ENCODE results near the gene ADIRF.
"Not testable (repeated sequence)": the region's sequence is repeated elsewhere in the genome, so short reads cannot be mapped to it uniquely, and the experiment has no call there.

ADIRF gene

GRCh38 chr10:86974484-86974883 lies 6.2 kb downstream of the ADIRF start:
- Histone ChIP-seq H3K79me2 (ENCODE audit: insufficient read depth, low read depth) (no peaks in the 10 kb centered on the region), H3K9ac (no peak overlapping the region), H2AFZ (ENCODE audit: low read depth) (no peak overlapping the region), H3K4me2 (no peak overlapping the region), H3K27ac (no peak overlapping the region), H4K20me1 (ENCODE audit: insufficient read depth) (no peaks in the 10 kb centered on the region), H3K4me3 (IDR thresholded peaks at IDR 0.05; ENCODE audit: insufficient read depth, low read depth, low read length) (no peak overlapping the region), H3K4me1 (ENCODE audit: low read depth, poor library complexity, severe bottlenecking) (no peaks in the 10 kb centered on the region), H3K36me3 (ENCODE audit: insufficient read depth) (no peaks in the 10 kb centered on the region), H3K27me3 (ENCODE audit: insufficient read depth, low read depth) (no peaks in the 10 kb centered on the region)
- no peak for TF ChIP-seq CTCF (conservative IDR thresholded peaks at IDR 0.05; ENCODE audit: low read depth, low read length)

DNA sequence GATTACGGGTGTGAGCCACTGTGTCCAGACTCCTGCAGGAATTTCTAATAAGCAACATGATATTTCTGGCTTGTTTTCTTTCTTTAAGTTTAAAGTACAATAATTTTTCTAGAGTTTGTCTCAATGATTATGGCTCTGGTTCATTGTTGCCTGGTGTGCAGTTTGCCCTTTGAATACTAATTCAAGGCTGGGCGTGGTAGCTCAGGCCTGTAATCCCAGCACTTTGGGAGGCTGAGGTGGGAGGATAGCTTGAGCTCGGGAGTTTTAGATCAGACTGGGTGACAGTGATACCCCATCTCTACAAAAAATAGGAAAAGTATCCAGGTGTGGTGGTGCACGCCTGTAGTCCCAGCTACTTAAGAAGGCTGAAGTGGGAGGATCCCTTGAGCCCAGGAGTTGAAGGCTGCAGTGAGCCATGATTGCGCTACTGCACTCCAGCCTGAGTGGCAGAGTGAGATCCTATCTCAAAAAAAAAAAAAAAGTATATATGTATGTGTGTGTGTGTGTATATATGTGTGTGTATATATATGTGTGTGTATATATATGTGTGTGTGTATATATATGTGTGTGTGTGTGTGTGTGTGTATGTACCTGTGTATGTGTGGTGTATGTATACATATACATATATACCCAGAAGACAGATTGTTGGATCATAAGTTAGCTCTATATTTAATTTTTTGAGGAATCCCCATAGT lies 8.2 kb downstream of the ADIRF start:
- no peak overlapping the region for H3K4me3 ChIP-seq (IDR thresholded peaks at IDR 0.05; ENCODE audit: insufficient read depth, low read depth, low read length)
- no peak overlapping the region for H2AFZ ChIP-seq (ENCODE audit: low read depth)
- no peaks in the 10 kb centered on the region for H4K20me1 ChIP-seq (ENCODE audit: insufficient read depth)
- H3K4me2 ChIP-seq = no peak overlapping the region
- H3K4me1 ChIP-seq (ENCODE audit: low read depth, poor library complexity, severe bottlenecking) = no peaks in the 10 kb centered on the region
- no peak overlapping the region for H3K27ac ChIP-seq
- TF ChIP-seq CTCF (conservative IDR thresholded peaks at IDR 0.05; ENCODE audit: low read depth, low read length) = no peak
- H3K79me2 ChIP-seq (ENCODE audit: insufficient read depth, low read depth) = no peaks in the 10 kb centered on the region
- no peak overlapping the region for H3K9ac ChIP-seq
- H3K36me3 ChIP-seq (ENCODE audit: insufficient read depth) = no peaks in the 10 kb centered on the region
- H3K27me3 ChIP-seq (ENCODE audit: insufficient read depth, low read depth) = no peaks in the 10 kb centered on the region

DNA sequence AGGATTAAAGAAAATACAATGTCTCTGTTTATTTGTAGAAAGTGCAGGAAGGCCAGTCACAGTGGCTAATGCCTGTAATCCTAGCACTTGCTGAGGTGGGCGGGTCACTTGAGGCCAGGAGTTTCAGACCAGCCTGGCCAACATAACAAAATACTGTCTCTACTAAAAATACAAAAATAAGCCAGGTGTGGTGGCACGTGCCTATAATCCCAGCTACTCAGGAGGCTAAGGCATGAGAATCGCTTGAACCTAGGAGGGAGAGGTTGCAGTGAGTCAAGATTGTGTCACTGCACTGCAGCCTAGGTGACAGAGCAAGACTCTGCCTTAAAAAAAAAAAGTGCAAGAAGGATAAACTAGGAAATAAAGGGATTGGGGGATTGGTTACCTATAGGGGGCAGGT lies 10.2 kb downstream of the ADIRF start:
- not testable (repeated sequence) for H3K4me2 ChIP-seq; H3K4me3 ChIP-seq (IDR thresholded peaks at IDR 0.05; ENCODE audit: insufficient read depth, low read depth, low read length); H3K27ac ChIP-seq; H3K4me1 ChIP-seq (ENCODE audit: low read depth, poor library complexity, severe bottlenecking); H2AFZ ChIP-seq (ENCODE audit: low read depth); H3K9ac ChIP-seq; H3K79me2 ChIP-seq (ENCODE audit: insufficient read depth, low read depth); H4K20me1 ChIP-seq (ENCODE audit: insufficient read depth); H3K27me3 ChIP-seq (ENCODE audit: insufficient read depth, low read depth); H3K36me3 ChIP-seq (ENCODE audit: insufficient read depth)

DNA sequence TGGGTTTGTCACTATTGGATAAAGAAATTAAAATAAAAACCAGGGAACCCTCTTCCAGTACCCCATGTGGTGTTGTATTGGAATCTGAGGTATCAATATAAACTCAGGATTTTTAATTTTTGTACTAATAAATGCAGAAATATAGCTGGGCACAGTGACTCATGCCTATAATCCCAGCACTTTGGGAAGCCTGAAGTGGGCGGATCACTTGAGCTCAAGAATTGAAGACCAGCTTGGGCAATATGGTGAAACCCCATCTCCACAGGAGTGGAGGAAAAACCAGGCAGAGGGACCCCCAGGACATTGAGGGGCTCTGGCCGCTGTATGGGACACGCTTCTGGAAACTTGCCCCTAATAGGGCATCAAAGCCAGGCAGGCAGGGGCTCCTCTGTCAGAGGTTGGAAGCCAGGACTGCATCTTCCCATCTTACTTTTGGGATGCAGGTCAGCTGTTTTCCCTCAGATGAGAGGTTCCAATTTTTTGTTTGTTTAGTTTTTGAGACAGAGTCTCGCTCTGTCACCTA lies 11.1 kb downstream of the ADIRF start:
- no peak for TF ChIP-seq CTCF (conservative IDR thresholded peaks at IDR 0.05; ENCODE audit: low read depth, low read length)
- Histone ChIP-seq H3K79me2 (ENCODE audit: insufficient read depth, low read depth) (no peaks in the 10 kb centered on the region), H2AFZ (ENCODE audit: low read depth) (no peak overlapping the region), H3K27me3 (ENCODE audit: insufficient read depth, low read depth) (no peaks in the 10 kb centered on the region), H3K4me2 (no peak overlapping the region), H3K9ac (no peak overlapping the region), H3K4me3 (IDR thresholded peaks at IDR 0.05; ENCODE audit: insufficient read depth, low read depth, low read length) (no peak overlapping the region), H3K4me1 (ENCODE audit: low read depth, poor library complexity, severe bottlenecking) (no peaks in the 10 kb centered on the region), H3K36me3 (ENCODE audit: insufficient read depth) (no peaks in the 10 kb centered on the region), H4K20me1 (ENCODE audit: insufficient read depth) (no peaks in the 10 kb centered on the region), H3K27ac (no peak overlapping the region)

- TF ChIP-seq CTCF (conservative IDR thresholded peaks at IDR 0.05; ENCODE audit: low read depth, low read length) = no peak
- H2AFZ ChIP-seq (ENCODE audit: low read depth) = no peak overlapping the region
- H3K27ac ChIP-seq = no peak overlapping the region
- H3K27me3 ChIP-seq (ENCODE audit: insufficient read depth, low read depth) = no peaks in the 10 kb centered on the region
- H3K4me2 ChIP-seq = no peak overlapping the region
- no peaks in the 10 kb centered on the region for H3K79me2 ChIP-seq (ENCODE audit: insufficient read depth, low read depth)
- H3K4me3 ChIP-seq (IDR thresholded peaks at IDR 0.05; ENCODE audit: insufficient read depth, low read depth, low read length) = no peak overlapping the region
- H3K4me1 ChIP-seq (ENCODE audit: low read depth, poor library complexity, severe bottlenecking) = no peaks in the 10 kb centered on the region
- H4K20me1 ChIP-seq (ENCODE audit: insufficient read depth) = no peaks in the 10 kb centered on the region
- H3K9ac ChIP-seq = no peak overlapping the region
- no peaks in the 10 kb centered on the region for H3K36me3 ChIP-seq (ENCODE audit: insufficient read depth)
Measured at GRCh38 chr10:86979977-86980448, 11.7 kb downstream of the ADIRF start.

DNA sequence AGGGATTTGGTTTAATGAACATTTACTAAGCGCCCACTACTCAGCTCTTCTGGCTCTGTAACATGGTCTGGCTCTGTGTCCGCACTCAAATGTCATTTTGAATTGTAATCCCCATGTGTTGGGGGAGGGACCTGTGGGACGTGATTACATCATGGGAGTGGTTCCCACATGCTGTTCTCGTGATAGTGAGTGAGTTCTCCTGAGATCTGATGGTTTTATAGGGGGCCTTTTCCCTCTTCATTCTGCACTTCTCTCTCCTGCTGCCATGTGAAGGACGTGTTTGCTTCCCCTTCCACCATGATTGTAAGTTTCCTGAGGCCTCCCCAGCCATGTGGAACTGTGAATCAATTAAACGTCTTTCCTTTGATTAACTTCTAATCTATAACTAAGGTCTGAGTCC lies 12.7 kb downstream of the ADIRF start:
- not testable (repeated sequence) for H3K4me3 ChIP-seq (IDR thresholded peaks at IDR 0.05; ENCODE audit: insufficient read depth, low read depth, low read length); H3K4me2 ChIP-seq; H3K27me3 ChIP-seq (ENCODE audit: insufficient read depth, low read depth); H3K36me3 ChIP-seq (ENCODE audit: insufficient read depth); H3K9ac ChIP-seq; H3K79me2 ChIP-seq (ENCODE audit: insufficient read depth, low read depth); H3K4me1 ChIP-seq (ENCODE audit: low read depth, poor library complexity, severe bottlenecking); H3K27ac ChIP-seq; H2AFZ ChIP-seq (ENCODE audit: low read depth); H4K20me1 ChIP-seq (ENCODE audit: insufficient read depth)

Measured in KMS-11 (cell line).